PC-9 (cell line): Measurements from ENCODE around the gene ANKRD44.

Source experiments
- CTCF ChIP-seq: fragments of 200-600 bp; sonication (generic); conservative IDR thresholded peaks from 2 replicates; pipeline ENCODE4 v1.6.1; 2017; ENCODE audit warnings: mixed run types, antibody characterized with exemption, mild to moderate bottlenecking, moderate library complexity
- EZH2 ChIP-seq: fragments of 200-600 bp; sonication (generic); IDR thresholded peaks from 2 replicates; pipeline ENCODE4 v1.8.0; 2017; ENCODE audit warnings: antibody characterized with exemption, low read depth

- TF ChIP-seq CTCF (no peak), EZH2 (no peak)
Observed at GRCh38 chr2:196990092-196990491, 320.5 kb downstream of the ANKRD44 start.
